Stimulated activated CD8-positive, alpha-beta memory T cell treated with anti-CD3 and anti-CD28 coated beads, Interleukin-4, amount 100 ng/mL, for 48 hours (primary cell): ENCODE data around the gene XKR7.

Source experiments
- DNase-seq: peaks from one replicate; pipeline ENCODE4 v3.0.0-alpha.2; 2020

XKR7 gene

DNA sequence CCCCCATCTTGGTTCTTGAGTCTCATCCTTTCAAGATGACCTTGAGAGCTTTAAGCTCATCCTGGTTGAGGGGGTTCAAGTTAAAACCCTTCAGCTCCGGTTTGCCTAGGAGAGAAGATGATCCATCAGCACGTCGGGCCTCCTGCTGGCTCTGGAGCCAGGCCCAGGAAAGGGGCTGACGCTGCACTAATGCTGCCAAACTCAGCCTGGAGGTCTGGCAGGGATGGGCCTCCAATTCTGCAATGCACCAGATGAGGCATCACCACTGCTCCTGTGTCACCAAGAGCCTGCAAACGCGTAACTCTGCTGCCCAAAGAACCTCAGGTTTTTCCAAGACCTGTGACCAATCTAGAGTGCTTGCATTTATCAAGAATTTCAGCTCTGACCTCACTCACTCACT is 22.2 kb upstream of the XKR7 start:
- DNase-seq: no peak

- DNase-seq: no peak
These were observed 19.9 kb upstream of the XKR7 start for GRCh38 chr20:31948008-31948407.

- DNase-seq: no peak
These were observed 17.9 kb upstream of the XKR7 start for GRCh38 chr20:31949877-31950646.

DNA sequence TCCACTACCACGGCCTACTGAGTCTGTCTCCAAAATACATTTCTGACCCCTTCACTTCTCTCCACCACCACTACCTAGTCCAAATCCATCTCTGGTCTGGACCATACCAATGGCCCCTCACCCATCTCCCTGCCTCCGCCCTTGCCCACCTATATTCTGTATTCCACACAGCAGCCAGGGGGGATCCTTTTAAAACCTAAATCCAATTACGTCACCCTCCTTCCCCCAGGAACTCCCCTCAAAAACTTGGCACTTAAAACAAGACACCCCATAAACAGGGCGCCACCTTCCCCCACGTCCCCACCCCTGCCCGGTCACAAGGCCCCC is 16.8 kb upstream of the XKR7 start:
- DNase-seq: no peak

DNA sequence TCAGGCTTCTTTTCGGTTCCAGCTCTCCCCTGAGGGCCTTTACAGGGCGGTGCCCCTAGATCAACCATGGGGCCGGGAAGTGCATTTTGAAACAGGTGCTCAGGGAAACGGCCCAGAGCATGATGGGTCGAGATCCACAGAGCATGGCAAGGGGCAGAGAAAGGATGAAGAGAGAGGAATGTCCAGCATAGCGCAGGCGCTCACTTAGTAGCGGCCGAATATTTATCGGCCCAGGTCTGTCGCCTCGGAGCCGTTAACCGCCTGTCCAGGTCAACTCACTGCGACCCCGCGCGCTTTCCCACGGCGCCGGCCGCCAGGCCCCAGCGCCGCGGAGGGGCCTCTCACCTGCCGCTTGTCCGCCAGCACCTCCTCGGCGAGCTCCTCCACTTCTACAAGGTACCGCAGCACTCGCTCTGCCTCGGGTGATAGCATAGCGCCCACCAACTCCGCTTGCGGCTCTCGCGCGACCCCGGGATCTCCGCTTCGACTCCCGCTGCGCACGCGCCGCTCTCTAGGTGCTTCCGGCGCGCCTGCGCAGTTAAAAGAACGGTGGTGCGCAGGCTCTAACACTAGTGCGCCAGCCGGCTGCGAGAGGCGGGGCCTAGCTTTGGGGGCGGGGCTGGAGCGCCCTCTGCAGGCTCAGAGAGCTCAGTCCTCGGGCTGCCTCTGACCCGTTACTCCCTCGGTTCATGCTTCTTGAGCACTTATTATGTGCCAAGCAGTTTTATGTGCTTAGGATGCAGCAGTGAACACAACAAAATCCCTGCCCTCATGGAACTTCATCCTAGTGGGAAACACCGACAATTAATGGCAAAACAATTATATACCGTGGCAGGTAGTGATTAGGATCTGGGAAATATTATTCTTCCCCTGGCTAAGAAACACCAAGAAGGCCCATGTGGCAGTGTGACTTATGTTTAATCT is 16.2 kb upstream of the XKR7 start, which contains the start of gene PDRG1:
PDRG1 (minus strand) TSS at position 517 of the 924 bp plus-strand sequence; CDS start at position 432, 85 bp downstream.
- DNase-seq: peak; percentile 99

- no peak for DNase-seq
These were observed 14.3 kb upstream of the XKR7 start for GRCh38 chr20:31953556-31954148.

- DNase-seq: no peak
These were observed 13.5 kb upstream of the XKR7 start for GRCh38 chr20:31954500-31954899.

GRCh38 chr20:31956556-31957526 is 11.1 kb upstream of the XKR7 start:
- DNase-seq: no peak

- DNase-seq: no peak
These were observed 5.2 kb upstream of the XKR7 start for GRCh38 chr20:31962761-31963160.

- DNase-seq: no peak
These were observed 4.1 kb upstream of the XKR7 start for GRCh38 chr20:31963889-31964288.

- no peak for DNase-seq
These were observed 828 bp upstream of the XKR7 start for GRCh38 chr20:31966991-31967655.

GRCh38 chr20:31968291-31969126 is 558 bp downstream of the XKR7 start:
- peak; percentile 90 for DNase-seq

GRCh38 chr20:31969991-31970390 is 2.0 kb downstream of the XKR7 start:
- DNase-seq: no peak

GRCh38 chr20:31972471-31973021 is 4.6 kb downstream of the XKR7 start:
- no peak for DNase-seq

DNA sequence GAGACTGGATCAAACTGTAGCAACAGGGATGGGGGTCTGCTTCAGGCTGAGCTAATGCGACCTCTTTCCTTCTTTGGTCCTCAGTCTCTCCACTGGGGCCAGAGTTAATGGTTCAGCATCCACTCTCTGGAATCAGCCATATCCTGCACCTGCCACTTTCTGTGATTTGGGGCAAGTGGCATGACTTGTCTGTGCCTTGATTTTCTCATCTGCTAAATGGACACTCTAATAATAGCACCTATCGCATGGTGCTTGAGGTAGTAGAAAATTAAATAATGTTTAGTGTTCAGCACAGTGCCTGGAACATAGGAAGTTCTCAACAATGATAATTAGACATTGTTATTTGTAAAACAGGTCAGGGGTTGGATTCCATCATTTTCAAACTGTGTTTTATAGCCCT is 6.3 kb downstream of the XKR7 start:
- no peak for DNase-seq

DNA sequence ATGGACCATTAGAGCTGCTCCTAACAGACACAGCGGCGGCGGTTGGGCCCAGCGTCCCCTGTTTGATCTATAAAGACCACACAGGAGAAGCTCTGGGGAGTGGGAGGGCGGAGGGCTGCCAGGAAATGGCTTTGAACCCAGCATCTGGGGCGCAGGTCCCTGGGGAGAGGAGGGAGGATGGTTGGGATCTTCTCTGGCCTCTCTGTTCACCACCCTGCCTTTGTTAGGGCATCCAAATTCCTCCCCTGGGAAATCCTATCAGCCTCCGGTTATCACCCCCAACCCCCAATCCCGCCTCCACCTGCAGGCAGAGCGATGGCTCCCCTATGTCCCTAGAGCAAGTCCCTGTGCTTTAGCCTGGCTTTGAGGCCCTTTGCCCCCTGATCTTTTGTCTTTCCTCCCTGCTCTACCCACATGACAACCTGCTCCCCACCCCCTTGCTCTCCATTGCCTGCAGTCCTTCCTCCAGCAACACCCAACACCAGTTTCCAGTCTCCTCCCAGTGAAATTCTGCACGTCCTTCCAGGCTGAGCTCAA is 7.1 kb downstream of the XKR7 start:
- DNase-seq: no peak

DNA sequence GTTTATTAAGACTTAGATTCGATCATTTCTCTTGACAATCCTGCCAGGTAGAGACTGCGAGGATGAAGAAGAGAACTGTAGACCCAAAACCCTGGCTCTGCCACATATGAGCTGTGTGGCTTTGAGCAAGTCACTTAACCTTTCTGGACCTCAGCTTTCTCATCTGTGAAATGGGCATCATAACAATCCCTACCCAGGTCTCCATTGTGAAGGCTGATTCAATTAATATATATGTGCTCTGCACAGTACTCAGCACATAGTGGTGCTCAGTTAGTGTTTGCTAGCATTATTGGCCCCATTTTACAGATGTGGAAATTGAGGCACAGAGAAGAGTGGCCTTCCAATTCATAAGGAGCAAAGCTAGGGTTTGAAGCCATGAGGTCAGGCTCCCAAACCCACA is 7.9 kb downstream of the XKR7 start:
- DNase-seq: no peak

DNA sequence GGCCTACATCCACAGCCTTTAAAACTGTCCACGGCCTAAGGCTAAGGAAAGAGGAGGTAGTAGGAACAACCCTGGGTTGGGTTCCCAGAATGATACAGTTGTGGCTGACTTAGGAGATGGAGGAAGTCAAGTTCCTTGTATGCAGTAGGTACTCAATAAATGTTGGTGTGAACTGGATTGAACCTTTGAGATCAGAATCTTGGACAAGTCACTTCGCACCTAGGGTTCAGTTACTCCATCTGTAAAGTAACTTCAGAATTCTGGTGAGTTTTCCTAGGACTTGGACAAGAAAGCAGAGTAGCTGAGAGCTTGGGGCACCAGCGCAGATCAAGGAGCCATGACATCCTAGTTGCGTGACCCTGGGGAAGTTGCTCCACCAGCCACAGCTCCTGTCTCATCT is 9.1 kb downstream of the XKR7 start:
- DNase-seq: no peak

DNA sequence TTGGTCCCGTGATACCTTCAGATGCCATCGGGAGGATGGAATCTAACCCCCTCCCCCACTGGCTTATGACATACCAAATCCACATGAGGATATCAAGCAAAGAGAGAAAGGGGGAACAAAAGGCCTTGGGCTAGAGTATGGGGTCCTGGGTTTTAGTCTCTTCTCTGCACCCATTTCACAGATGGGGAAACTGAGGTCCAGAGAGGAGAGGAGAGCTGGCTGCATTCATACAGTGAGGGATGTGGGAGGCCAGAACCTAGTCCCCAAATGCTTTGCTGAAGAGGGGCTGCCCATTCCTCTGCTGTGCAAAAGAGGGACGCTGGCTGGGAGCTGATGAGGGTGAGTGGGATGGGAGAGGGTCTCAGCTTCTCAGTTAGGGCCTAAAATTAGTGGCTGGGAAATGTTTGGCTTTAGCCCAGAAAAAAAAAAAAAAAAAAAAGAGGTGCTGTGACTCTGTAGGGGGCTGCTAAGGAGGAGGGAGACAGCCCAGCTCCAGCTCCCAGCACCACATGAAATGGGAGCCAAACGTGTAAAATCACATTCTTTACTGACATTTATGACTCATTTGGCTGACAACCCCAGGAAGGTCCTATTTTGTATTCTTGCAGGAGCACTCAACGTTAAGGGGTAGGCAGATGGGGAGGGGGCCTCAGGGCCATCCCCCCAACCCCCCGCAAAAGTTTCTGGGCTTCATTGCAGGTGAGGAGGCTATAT is 11.9 kb downstream of the XKR7 start:
- DNase-seq: no peak

DNA sequence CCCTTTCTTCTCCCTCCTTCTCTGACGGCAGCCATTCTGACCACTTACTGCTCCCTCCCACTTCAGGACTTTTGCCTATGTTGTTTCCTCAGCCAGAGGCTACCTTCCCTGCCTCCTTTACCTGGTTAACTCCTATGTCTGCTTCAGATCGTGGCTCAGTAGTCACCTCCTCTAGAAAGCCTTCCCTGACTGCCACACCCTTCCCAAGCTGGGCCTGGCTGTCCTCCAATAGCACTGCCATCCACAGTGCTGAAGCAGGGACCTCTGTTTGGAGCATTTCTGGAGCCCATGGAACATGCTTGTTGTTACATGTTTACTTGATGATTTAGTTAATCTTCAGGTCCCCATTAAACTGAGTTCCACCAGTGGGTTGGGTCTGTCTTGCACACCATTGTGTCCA is 13.8 kb downstream of the XKR7 start:
- no peak for DNase-seq
